ENCODE measurements around the gene RIMS3.
A peak's percentile ranks its signal among the peaks of the same experiment; 100 is the strongest.
"Not testable (repeated sequence)": the region's sequence is repeated elsewhere in the genome, so short reads cannot be mapped to it uniquely, and the experiment has no call there.

The RIMS3 gene

GRCh38 chr1:40665335-40666171 is at the start of gene RIMS3:
TSS of gene RIMS3 (minus strand) at chr1:40665682. CDS start at chr1:40641925, 23,757 bp downstream.
- peak; percentile 88 for DNase-seq

- DNase-seq, result peak; percentile 80
Observed at GRCh38 chr1:40712997-40713396, 47.5 kb upstream of the RIMS3 start.

DNA sequence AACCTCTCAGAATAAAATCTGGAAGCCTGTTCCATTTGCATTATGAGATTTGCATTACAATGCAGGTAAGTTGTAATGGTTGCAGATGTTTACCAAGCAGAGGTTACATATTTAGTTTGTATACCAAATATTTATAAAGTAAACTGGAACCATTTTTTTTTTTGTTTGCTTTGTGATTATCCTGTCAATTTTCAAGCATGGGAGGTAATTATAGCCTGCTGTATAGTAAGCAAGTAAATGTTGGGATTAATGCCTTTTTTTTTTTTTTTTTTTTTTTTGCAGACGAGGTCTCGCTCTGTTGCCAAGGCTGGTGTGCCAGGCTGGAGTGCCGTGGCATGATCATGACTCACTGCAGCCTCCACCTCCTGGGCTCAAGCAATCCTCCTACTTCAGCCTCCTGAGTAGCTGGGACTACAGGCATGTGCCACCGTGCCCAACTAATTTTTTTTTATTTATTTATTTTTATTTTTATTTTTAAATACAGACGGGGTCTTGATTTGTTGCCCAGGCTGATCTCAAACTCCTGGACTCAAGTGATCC is 47.0 kb upstream of the RIMS3 start:
- no peak for DNase-seq

DNA sequence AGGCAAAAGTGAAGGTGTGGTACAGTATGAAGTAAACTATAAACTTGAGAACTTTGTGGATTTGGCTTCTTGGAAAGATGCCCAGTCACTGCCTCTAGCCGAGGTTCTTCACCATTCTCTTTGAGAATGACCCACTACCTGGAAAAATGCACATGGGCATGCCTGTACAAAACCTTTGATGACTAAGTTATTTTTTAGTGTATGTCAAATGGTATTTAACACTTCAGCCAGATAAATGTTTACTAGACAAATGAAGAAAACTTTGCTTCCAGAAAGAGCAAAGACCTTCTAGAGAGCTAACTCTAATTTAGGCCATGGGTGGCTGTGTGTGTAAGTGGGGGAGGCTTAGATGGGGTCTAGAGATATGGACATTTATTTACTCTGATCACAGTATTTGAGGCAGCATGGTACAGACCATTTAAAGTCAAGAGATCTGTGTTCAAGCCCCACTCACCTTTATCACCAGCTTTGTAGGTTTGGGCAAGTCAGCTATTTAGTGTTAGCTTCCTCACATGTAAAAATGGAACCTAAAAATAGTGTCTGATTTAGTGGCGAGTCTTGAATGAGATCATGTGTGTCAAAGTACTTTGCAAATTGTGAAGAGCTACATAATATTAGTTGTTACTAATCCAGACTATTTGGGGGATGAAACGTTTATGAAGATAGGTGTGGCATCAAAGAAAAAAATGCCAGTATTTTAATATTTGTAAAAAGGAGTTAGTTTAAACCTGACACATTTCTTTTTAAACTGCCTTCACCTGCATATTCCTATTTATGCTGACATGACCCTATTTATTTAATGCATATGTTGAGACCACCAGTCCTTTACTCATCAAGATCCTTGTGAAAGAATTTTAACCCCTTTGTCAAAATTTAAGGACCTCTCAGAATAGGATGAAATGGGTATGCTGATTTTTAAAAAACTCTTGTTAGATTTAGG is 46.3 kb upstream of the RIMS3 start:
- no peak for DNase-seq

- DNase-seq, result no peak
Observed at GRCh38 chr1:40710581-40711315, 45.3 kb upstream of the RIMS3 start.

GRCh38 chr1:40709802-40710278 is 44.4 kb upstream of the RIMS3 start:
- DNase-seq, result no peak

GRCh38 chr1:40709100-40709801 is 43.8 kb upstream of the RIMS3 start:
- DNase-seq, result peak; percentile 90

- peak; percentile 78 for DNase-seq
Observed at GRCh38 chr1:40708750-40709099, 43.2 kb upstream of the RIMS3 start.

DNA sequence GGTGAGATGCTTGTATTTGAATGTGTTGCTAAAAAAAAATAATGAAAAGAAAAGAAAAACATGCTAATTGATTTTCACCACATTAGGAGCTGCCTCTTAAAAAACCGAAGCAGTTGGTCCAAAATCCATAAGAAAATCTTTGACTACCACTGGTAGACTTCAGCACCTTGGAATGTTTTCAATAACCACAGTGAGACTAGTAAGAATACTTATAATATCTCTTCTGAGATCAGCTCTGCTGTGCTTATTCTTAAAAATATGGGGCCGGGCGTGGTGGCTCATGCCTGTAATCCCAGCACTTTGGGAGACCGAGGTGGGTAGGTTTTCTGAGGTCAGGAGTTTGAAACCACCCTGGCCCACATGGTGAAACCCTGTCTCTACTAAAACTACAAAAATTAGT is 41.1 kb upstream of the RIMS3 start:
- DNase-seq, result no peak

DNA sequence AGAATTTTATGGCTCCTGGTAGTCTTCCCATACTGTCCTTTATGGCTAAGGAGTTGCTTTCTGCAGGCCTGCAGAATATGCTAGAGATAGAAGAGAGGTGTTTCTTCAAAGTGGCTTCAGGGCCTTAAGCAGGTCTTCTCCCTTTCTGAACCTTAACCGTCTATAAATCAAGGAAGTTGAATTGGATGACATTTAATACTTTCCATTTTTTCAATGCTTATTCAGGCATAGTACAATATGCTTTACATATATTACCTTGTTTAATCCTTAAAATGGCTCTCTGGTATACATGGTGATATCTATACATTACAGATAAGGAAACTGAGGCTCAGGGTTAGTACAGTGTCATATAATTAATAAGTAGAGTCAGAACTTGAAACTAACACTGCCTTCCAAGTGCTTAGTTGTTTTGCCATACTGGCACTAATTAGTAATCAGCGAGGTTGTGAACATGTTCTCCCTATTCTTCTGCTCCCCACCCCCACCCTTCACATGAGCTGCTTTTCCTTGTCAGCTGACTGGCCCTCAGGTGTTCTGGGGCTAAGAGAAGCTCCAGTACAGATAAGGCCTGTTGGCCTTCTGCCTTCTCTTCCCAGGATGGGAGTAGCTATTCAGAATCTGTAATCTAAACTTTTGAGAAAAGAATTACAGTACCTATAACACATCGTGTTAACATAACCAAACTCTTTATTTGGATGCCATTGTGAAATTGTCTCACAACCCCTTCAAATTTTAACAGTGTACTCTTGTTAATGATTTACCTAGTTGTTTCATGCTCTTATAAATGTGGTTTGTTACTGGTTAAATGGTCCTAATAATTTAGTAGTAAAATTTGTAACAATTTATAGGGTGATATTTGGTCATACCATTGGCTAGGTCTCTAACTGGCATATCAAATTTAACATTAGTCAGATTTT is 39.6 kb upstream of the RIMS3 start:
- DNase-seq, result no peak

GRCh38 chr1:40703316-40703715 is 37.8 kb upstream of the RIMS3 start:
- DNase-seq, result no peak

DNA sequence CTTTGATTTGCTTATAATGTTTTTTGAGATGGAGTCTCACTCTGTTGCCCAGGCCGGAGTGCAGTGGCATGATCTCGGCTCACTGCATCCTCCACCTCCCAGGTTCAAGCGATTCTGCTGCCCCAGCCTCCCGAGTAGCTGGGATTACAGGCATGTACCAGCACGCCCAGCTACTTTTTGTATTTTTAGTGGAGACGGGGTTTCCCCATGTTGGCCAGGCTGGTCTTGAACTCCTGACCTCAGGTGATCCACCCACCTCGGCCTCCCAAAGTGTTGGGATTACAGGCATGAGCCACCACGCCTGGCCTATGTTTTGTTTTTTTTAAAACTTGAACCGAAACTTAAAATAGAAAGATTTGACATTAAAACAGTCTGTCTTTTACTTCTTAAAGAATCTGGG is 37.3 kb upstream of the RIMS3 start:
- DNase-seq, result not testable (repeated sequence)

GRCh38 chr1:40701684-40702083 is 36.2 kb upstream of the RIMS3 start:
- DNase-seq, result no peak

GRCh38 chr1:40699787-40700186 is 34.3 kb upstream of the RIMS3 start:
- no peak for DNase-seq

DNA sequence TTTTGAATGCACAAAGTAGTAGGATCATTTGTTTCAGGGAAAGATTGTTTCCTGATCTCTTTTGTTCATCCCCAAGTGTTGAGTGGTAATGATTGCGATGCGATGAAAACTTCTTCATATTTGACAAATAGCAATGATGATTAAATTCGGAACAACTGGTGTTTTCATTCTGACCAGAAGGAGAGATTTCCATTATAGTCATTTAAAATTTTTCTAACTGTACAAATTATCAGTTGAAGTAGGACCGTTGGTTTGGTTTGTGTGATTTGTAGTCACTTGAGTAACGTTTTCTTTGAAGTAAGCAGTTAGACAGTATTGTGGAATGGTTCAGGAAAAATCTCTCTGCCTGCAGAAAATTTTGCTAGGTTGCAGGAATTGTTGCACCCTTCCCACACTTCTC is 32.0 kb upstream of the RIMS3 start:
- no peak for DNase-seq

- no peak for DNase-seq
Observed at GRCh38 chr1:40696294-40696693, 30.8 kb upstream of the RIMS3 start.

DNA sequence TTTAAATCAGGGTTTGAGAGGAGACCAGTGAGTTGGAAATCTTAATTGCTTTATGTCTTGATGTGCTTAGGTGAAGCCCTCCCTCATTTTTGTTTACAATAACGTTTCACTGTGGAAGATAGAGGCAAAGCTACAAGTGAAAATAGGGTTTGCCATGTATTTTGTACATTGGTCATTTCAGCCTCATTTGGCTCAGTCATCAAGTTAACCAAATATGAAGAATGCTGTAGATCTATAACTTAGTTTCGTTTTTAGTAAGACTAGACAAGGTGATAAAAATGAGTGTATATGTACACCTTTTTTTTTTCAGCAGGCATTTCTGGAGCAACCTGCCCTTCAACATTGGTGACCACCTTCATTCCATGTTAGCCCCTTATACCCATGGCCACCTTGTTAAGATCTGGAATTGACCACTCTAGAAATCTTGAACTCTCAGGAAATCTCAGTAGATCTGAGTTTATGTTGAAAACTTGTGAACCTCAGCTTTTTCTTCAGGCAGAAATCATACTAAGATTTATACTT is 28.9 kb upstream of the RIMS3 start:
- no peak for DNase-seq

DNA sequence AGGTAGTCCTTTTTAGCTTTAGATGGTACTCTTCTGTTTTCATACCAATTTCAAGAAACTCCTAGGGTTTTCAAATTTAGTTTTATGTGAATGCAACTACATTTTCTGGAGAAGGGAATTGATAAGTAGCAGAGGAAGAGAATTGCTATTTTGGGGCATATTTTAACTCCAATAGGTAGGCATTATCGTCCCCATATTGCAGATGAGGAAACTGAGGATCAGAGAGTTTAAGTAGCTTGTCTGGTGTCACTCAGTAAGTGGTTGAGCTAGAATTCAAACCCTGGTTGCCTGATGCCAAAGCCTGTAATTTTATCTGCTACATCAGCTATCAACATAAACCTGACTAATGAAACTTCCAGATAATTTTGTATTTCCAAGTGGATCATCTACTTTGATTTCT is 27.9 kb upstream of the RIMS3 start:
- DNase-seq, result no peak

- DNase-seq, result no peak
Observed at GRCh38 chr1:40692429-40692895, 27.0 kb upstream of the RIMS3 start.
